SK-N-MC (cell line): Measurements from ENCODE around the gene DISC1.

Source experiments
- EZH2 ChIP-seq: fragments of 200-600 bp; sonication (generic); IDR thresholded peaks from one replicate; pipeline ENCODE4 v1.6.1; 2017; ENCODE audit warnings: antibody characterized with exemption
- FOXP2 ChIP-seq: optimal IDR thresholded peaks from 2 replicates; pipeline ENCODE3; 2011; ENCODE audit warnings: mild to moderate bottlenecking, moderate library complexity; ENCODE audit not compliant: insufficient read depth; ENCODE audit errors: extremely low read length, control extremely low read depth

DNA sequence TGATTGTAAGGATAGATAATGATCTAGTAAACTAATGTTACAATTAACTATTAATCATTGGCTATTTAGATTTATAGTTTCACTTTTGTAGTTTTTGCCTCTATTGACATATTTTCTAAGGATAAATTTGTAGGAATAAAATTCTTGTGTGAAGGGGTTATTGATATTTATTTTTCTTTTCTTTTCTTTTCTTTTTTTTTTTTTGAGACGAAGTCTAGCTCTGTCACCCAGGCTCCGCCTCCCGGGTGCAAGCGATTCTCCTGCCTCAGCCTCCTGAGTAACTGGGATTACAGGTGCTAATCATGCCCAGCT is 24.0 kb upstream of the DISC1 start:
- TF ChIP-seq EZH2 (no peak), FOXP2 (no peak)
